Measurements from ENCODE around the gene LAMA3.

DNA sequence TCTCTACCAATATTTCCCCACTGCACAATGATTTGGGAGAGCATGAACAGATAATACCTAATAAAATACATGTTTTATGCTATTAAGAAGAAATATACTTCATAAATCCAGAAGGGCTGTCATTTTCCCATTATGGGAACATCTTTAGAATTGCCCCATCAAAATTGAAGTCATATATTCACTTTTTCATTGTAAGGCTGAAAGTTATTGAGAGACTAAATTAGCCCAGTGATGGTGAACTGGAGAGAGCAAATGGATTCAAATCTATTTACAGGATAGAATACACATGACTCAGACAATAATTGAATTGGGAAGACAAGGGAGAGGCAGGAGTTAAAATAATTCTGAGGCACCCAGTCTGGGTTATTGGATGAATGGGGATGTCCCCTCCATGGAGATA, 245.6 kb downstream of the LAMA3 start:
- TF ChIP-seq, protein P1, sequence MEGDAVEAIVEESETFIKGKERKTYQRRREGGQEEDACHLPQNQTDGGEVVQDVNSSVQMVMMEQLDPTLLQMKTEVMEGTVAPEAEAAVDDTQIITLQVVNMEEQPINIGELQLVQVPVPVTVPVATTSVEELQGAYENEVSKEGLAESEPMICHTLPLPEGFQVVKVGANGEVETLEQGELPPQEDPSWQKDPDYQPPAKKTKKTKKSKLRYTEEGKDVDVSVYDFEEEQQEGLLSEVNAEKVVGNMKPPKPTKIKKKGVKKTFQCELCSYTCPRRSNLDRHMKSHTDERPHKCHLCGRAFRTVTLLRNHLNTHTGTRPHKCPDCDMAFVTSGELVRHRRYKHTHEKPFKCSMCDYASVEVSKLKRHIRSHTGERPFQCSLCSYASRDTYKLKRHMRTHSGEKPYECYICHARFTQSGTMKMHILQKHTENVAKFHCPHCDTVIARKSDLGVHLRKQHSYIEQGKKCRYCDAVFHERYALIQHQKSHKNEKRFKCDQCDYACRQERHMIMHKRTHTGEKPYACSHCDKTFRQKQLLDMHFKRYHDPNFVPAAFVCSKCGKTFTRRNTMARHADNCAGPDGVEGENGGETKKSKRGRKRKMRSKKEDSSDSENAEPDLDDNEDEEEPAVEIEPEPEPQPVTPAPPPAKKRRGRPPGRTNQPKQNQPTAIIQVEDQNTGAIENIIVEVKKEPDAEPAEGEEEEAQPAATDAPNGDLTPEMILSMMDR (IDR thresholded peaks at IDR 0.05; ENCODE audit: poor library complexity, severe bottlenecking): no peak
- TF ChIP-seq EZH2 (IDR thresholded peaks at IDR 0.05; ENCODE audit: borderline replicate concordance, insufficient read depth, low read length, poor library complexity, severe bottlenecking): no peak
